Activated T-helper 1 cell treated with anti-CD3 and anti-CD28 coated beads, Interleukin-12 subunit alpha, Interleukin-12 subunit beta, Interleukin-2, Interleukin-4 antibody, amounts not matched to agents 30 ng/mL and 10 ng/mL and 1 ng/mL, durations not matched to agents 14 hours and 24 hours and 36 hours (primary cell): ENCODE data around the gene TMPRSS9. TPM values are rescaled to one million over a fixed set of nuclear protein-coding genes. Genes with fewer than 3 reads are reported as not detected.
A peak's percentile ranks its signal among the peaks of the same experiment; 100 is the strongest.

ENCODE experiments used
- DNase-seq: peaks from one replicate; pipeline ENCODE4 v3.0.0; 2021; ENCODE audit warnings: low spot score
- H3K27ac Mint-ChIP-seq: one replicate; pipeline ENCODE4 v1.8.0; 2021; ENCODE audit warnings: mild to moderate bottlenecking, mixed read lengths
- H3K27me3 Mint-ChIP-seq: one replicate; pipeline ENCODE4 v1.8.0; 2022; ENCODE audit warnings: mild to moderate bottlenecking, moderate library complexity, mixed read lengths; ENCODE audit not compliant: insufficient read depth
- H3K36me3 Mint-ChIP-seq: one replicate; pipeline ENCODE4 v1.8.0; 2021; ENCODE audit warnings: low read depth, mixed read lengths
- H3K4me1 Mint-ChIP-seq: one replicate; pipeline ENCODE4 v1.8.0; 2021; ENCODE audit warnings: low read depth, mixed read lengths
- H3K4me3 Mint-ChIP-seq: one replicate; pipeline ENCODE4 v1.8.0; 2021; ENCODE audit warnings: mild to moderate bottlenecking, moderate library complexity, mixed read lengths
- H3K9me3 Mint-ChIP-seq: one replicate; pipeline ENCODE4 v1.8.0; 2021; ENCODE audit warnings: mixed read lengths
- intact Hi-C: fragments of 100-400 bp; cut with micrococcal nuclease; formaldehyde crosslinking; loops from one replicate; pipeline ENCODE4 v1.15.1; 2024
- total RNA-seq: library from RNA; stranded (reverse); gene quantifications from 2 replicates; pipeline ENCODE4 v1.2.3, GENCODE V29; 2022

TMPRSS9 gene
- total RNA-seq, 1 donor from 2014 or later: not detected

- Mint-ChIP-seq H3K36me3 (peaks cover 21% of the 10 kb centered on the region), H3K4me1 (peaks cover 29% of the 10 kb centered on the region), H3K27me3 (no peaks in the 10 kb centered on the region), H3K4me3 (no peak overlapping the region), H3K27ac (no peak overlapping the region), H3K9me3 (no peaks in the 10 kb centered on the region)
- DNase-seq: no peak
- intact Hi-C loops: no loop called here
Measured at GRCh38 chr19:2323707-2324106, 36.4 kb upstream of the TMPRSS9 start.

DNA sequence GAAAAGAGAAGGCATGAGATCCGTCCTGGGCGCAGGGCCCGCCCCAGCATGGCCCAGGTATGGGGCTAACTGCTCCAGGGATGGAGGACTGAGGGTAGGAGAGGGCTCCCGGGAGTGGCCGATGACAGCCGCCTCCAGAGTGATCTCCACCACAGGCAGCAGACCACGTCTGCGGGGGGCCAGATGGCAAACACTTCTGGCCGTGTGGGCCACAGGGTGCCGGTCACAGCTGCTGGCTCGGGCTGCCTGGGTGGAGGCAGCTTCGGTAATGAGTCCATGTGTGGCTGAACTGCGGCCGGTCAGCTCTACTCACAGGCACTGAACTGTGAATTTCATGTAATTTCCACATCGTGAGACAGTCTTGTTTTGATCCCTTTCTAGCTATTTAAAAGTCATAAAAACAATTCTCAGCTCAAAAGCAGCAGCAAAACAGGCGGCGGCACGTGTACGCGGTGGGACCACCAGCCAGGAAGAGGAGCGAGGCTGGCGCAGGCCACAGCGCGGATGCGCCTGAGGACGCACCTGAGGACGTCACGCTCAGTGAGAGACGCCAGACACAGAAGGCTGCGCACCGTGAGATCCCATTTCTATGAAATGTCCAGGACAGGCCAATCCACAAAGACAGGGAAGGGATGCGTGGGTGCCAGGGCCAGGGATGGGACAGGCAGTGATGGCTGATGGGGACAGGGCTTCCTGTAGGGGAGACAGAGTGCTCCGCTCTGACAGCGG, 35.7 kb upstream of the TMPRSS9 start:
- Mint-ChIP-seq H3K4me1 (peaks cover 34% of the 10 kb centered on the region), H3K36me3 (peaks cover 24% of the 10 kb centered on the region), H3K4me3 (no peak overlapping the region), H3K27me3 (no peaks in the 10 kb centered on the region), H3K9me3 (no peaks in the 10 kb centered on the region), H3K27ac (peak overlapping the region; percentile 44)
- intact Hi-C loops: no loop called here
- DNase-seq: no peak

DNA sequence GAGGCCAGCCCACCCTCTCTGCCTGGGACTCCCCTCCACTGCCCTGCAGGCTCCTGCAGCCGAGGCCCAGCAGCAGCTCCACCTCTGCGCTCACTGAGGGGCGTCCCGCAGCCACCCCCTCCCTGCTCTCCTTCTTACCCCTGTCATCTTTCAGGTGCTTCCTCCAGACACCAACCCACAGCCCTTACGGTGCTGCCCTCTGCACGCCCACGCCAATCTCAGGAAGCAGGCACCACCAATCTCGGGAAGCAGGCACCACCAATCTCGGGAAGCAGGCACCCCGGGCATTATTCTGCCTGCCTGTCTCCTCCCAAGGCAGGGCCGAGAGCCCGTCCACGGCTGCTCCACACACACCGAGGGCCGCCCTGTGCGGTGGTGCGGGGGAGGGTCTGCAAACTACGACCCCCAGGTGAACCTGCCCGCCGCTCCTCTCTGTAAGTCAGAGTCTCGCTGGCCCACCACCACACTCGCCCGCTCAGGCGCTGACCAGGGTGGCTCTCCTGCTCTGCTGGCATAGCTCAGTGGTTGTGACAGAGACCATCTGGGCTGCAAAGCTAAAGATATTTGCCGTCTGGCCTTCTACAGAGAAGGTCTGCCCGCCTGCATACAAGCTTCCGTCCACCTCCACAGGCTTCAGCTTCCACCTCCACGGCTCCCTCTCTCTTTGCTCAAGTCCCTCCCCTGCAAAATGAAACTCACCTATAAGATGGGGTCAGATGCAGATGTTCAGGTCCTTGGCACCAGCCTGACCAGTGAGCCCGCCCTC, 34.6 kb upstream of the TMPRSS9 start:
- Mint-ChIP-seq H3K36me3 (peaks cover 26% of the 10 kb centered on the region), H3K27ac (peak overlapping the region; percentile 61), H3K27me3 (no peaks in the 10 kb centered on the region), H3K4me1 (peaks cover 43% of the 10 kb centered on the region), H3K4me3 (peak overlapping the region; percentile 40), H3K9me3 (no peaks in the 10 kb centered on the region)
- intact Hi-C loops: loop anchor here (2.0 kb wide), 3 partner anchors 65 to 295 kb away; partner anchors contain the start of genes PLEKHJ1 and SF3A2
- no peak for DNase-seq

GRCh38 chr19:2326699-2327360, 33.2 kb upstream of the TMPRSS9 start:
- peak overlapping the region; percentile 96 for H3K27ac Mint-ChIP-seq
- intact Hi-C loops: loop anchor here (2.0 kb wide), 3 partner anchors 64 to 294 kb away; partner anchors contain the start of genes PLEKHJ1 and SF3A2
- peaks cover 26% of the 10 kb centered on the region for H3K36me3 Mint-ChIP-seq
- no peaks in the 10 kb centered on the region for H3K9me3 Mint-ChIP-seq
- H3K4me1 Mint-ChIP-seq: peaks cover 56% of the 10 kb centered on the region
- H3K27me3 Mint-ChIP-seq: no peaks in the 10 kb centered on the region
- peak overlapping the region; percentile 100 for H3K4me3 Mint-ChIP-seq
- DNase-seq: no peak

- Mint-ChIP-seq H3K27me3 (no peaks in the 10 kb centered on the region), H3K9me3 (no peaks in the 10 kb centered on the region), H3K4me1 (peaks cover 63% of the 10 kb centered on the region), H3K4me3 (peak overlapping the region; percentile 100), H3K27ac (peak overlapping the region; percentile 100), H3K36me3 (peaks cover 23% of the 10 kb centered on the region)
- intact Hi-C loops: loop anchor here (1.0 to 2.0 kb wide), 6 partner anchors 59 to 293 kb away; partner anchors contain the start of genes AP3D1, PLEKHJ1, SF3A2 and TIMM13
- peak; percentile 63 for DNase-seq
Measured at GRCh38 chr19:2327773-2328400, 32.2 kb upstream of the TMPRSS9 start.

DNA sequence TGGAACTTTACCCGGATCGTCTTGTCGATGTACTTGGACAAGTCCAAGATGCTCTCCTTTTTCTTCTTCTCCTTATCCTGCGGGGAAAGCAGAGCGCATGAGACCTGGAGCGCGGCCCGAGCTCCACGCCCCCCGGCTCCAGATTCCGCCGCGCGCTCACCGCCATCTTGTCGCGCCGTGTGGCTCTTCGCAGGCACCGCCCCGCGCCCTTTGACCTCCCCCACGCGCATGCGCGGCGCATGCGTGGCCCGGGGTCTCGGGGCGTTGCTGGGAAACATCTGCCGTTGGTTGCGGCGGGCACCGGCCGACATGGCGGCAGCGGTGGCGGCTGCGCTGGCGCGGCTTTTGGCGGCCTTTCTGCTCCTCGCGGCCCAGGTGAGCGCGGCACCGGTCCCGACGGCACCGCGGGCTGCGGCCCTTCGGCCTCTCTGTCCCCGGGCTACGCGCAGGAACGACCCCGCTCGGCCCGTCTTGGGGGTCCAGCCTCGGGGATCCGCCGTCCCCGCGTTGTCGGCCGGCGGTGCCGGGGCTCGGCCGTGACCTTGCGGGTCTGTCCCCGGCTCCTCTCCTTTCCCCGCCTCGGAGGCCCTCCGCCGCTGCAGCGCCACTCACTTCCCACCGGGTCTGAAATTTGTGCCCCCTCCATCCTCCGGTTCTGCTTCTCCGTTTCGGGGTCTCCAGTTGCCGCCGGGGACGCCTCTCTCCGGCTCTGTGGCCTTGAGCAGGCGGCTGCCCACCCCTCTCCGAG, 31.5 kb upstream of the TMPRSS9 start, which contains the start of the genes LSM7 and SPPL2B:
Gene LSM7, minus strand, starts transcription at position 186 of the 748 bp plus-strand sequence. Its CDS starts 20 bp downstream, at position 166.
Gene SPPL2B, plus strand, starts transcription at position 284 of the 748 bp plus-strand sequence. Its CDS starts 26 bp downstream, at position 310.
- H3K4me1 Mint-ChIP-seq: peaks cover 63% of the 10 kb centered on the region
- peaks cover 22% of the 10 kb centered on the region for H3K36me3 Mint-ChIP-seq
- H3K4me3 Mint-ChIP-seq: peak within 1 kb of the TSS; percentile 100
- H3K27ac Mint-ChIP-seq: peak within 1 kb of the TSS; percentile 100
- no peaks in the 10 kb centered on the region for H3K9me3 Mint-ChIP-seq
- intact Hi-C loops: loop anchor here (1.0 to 2.0 kb wide), 3 partner anchors 60 to 178 kb away; partner anchors contain the start of genes AP3D1 and TIMM13
- H3K27me3 Mint-ChIP-seq: no peaks in the 10 kb centered on the region
- DNase-seq: peak; percentile 91

DNA sequence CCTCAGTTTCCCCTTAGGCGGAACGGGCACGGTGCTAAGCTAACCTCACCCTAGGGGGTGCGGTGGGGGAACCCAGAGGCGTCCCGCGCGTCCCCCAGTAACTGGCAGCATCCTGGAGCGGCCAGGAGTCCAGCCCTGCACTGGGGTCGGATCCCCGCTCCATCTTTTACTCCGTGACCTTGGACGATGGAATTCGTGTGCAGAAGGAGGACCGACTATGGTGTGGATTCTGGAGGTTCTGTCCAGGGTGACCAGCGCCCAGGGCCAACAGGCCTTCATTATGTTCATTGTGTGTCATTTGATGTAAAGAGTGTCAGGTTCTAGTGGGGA, 31.0 kb upstream of the TMPRSS9 start:
- Mint-ChIP-seq H3K36me3 (peaks cover 22% of the 10 kb centered on the region), H3K4me1 (peaks cover 63% of the 10 kb centered on the region), H3K4me3 (peak overlapping the region; percentile 100), H3K27ac (peak overlapping the region; percentile 86), H3K9me3 (no peaks in the 10 kb centered on the region), H3K27me3 (no peaks in the 10 kb centered on the region)
- DNase-seq: no peak
- intact Hi-C loops: loop anchor here (2.0 kb wide), 2 partner anchors 60 to 178 kb away; partner anchors contain the start of gene AP3D1

- no peaks in the 10 kb centered on the region for H3K27me3 Mint-ChIP-seq
- peak overlapping the region; percentile 86 for H3K27ac Mint-ChIP-seq
- H3K4me1 Mint-ChIP-seq: peaks cover 63% of the 10 kb centered on the region
Measured at GRCh38 chr19:2329501-2329916, 30.6 kb upstream of the TMPRSS9 start.

GRCh38 chr19:2330255-2330631, 29.8 kb upstream of the TMPRSS9 start:
- Mint-ChIP-seq H3K4me3 (peak overlapping the region; percentile 70), H3K36me3 (peaks cover 21% of the 10 kb centered on the region), H3K27me3 (no peaks in the 10 kb centered on the region), H3K9me3 (no peaks in the 10 kb centered on the region), H3K4me1 (peaks cover 61% of the 10 kb centered on the region), H3K27ac (no peak overlapping the region)
- intact Hi-C loops: no loop called here
- no peak for DNase-seq

More at GRCh38 chr19:2329501-2329916, 30.6 kb upstream of the TMPRSS9 start:
- intact Hi-C loops: loop anchor here (2.0 kb wide), 2 partner anchors 61 to 179 kb away; partner anchors contain the start of gene AP3D1
- DNase-seq: no peak
- Mint-ChIP-seq H3K36me3 (peaks cover 22% of the 10 kb centered on the region), H3K4me3 (peak overlapping the region; percentile 100), H3K9me3 (no peaks in the 10 kb centered on the region)

GRCh38 chr19:2330632-2331284, 29.3 kb upstream of the TMPRSS9 start:
- intact Hi-C loops: no loop called here
- Mint-ChIP-seq H3K4me3 (peak overlapping the region; percentile 70), H3K9me3 (peaks cover 2% of the 10 kb centered on the region), H3K27me3 (no peaks in the 10 kb centered on the region), H3K4me1 (peaks cover 59% of the 10 kb centered on the region), H3K36me3 (peaks cover 21% of the 10 kb centered on the region), H3K27ac (peak overlapping the region; percentile 44)
- DNase-seq: no peak

DNA sequence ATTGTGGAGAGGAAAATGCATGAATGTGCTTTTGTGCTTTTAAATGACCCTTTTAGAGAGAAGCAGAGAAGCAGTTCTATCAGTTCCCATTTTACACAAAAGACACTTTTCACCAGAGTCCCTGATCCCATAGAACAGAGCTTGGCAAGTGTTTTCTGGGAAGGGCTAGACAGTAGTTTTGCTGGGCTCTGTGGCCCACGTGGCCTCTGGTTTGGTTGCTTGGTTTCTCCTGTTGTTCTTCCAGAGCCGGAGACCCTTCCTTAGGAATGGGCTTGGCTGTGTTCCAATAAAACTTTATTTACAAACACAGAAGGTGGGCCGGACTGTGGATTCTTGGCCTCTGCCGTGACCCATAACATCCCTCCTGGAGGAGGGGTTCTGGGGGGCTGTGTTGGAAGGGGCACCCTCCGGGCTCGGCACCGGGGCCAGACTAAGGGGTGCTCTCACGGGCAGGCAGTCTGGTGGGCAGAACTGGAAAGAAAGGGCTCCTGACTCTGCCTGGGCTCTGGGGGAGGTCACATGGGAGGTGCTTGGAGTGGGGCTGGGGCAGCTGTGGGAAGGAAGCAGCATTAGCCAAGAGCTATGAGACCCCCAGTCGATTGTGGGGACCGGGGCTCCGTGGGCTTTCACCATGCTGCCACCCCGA, 28.3 kb upstream of the TMPRSS9 start:
- Mint-ChIP-seq H3K27ac (peak overlapping the region; percentile 89), H3K4me1 (peaks cover 56% of the 10 kb centered on the region), H3K36me3 (peaks cover 23% of the 10 kb centered on the region), H3K4me3 (peak overlapping the region; percentile 70), H3K9me3 (peaks cover 8% of the 10 kb centered on the region), H3K27me3 (no peaks in the 10 kb centered on the region)
- no peak for DNase-seq
- intact Hi-C loops: no loop called here
